Calu3 (cell line): Measurements from ENCODE around the gene ENDOD1. TPM values are rescaled to one million over a fixed set of nuclear protein-coding genes. Genes with fewer than 3 reads are reported as not detected.

Experiments used
- BruUV-seq: library from RNA; stranded (reverse); fragments of 400-500 nt; replicated peaks from 2 replicates; lab custom pipeline; 2021; lab: Mats Ljungman, UMichigan
- CTCF ChIA-PET: fragments of 300-600 bp; sonication (Branson Sonifier 250); formaldehyde crosslinking; loops from one replicate; lab custom pipeline; 2022; ENCODE audit warnings: antibody characterized with exemption; lab: Charles Lee
- DNase-seq: peaks from one replicate; pipeline ENCODE4 v3.0.0; 2022
- H3K27ac Mint-ChIP-seq: one replicate; pipeline ENCODE4 v1.8.0; 2022; ENCODE audit warnings: mixed read lengths; ENCODE audit not compliant: unreplicated experiment
- H3K27me3 Mint-ChIP-seq: one replicate; pipeline ENCODE4 v1.8.0; 2022; ENCODE audit warnings: mixed read lengths; ENCODE audit not compliant: unreplicated experiment
- H3K36me3 Mint-ChIP-seq: one replicate; pipeline ENCODE4 v1.8.0; 2022; ENCODE audit warnings: mild to moderate bottlenecking, moderate library complexity, mixed read lengths; ENCODE audit not compliant: insufficient read depth, unreplicated experiment
- H3K4me1 Mint-ChIP-seq: one replicate; pipeline ENCODE4 v1.8.0; 2022; ENCODE audit warnings: mild to moderate bottlenecking, low read depth, mixed read lengths; ENCODE audit not compliant: unreplicated experiment
- H3K4me3 Mint-ChIP-seq: one replicate; pipeline ENCODE4 v1.8.0; 2022; ENCODE audit warnings: mild to moderate bottlenecking, low read depth, moderate library complexity, mixed read lengths; ENCODE audit not compliant: unreplicated experiment
- H3K9me3 Mint-ChIP-seq: one replicate; pipeline ENCODE4 v1.8.0; 2022; ENCODE audit warnings: low read depth, mixed read lengths; ENCODE audit not compliant: unreplicated experiment
- intact Hi-C: fragments of 100-400 bp; cut with micrococcal nuclease; formaldehyde crosslinking; loops from one replicate; pipeline ENCODE4 v1.10.0; 2022; ENCODE audit not compliant: unreplicated experiment
- total RNA-seq: library from RNA; stranded (reverse); gene quantifications from 2 replicates; pipeline ENCODE4 v1.2.3, GENCODE V29; 2022
- TF ChIP-seq, protein P1 (sequence below): fragments of 200-600 bp; IDR thresholded peaks from one replicate; pipeline ENCODE4 v1.8.0; 2022; ENCODE audit warnings: antibody characterized with exemption; ENCODE audit not compliant: unreplicated experiment

The ENDOD1 gene
- total RNA-seq, 1 experiment from 2014 or later, result 29.4 TPM

DNA sequence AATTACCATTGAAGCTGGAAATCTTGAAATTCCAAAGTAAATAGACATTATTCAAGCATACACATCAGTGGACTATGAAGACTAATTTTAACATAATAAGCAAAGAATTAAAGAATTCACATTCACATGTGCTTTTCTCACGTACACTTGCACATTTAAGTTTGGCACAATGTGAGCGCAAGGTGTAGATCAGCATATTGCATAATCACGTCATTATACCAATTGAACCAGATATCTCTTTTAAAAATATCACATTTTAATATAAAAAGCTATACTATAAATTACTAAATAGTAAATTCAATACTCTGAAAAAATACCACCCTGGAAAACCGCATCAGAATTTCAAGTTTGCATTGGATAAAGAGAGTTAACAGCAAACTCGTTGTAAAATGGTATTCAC lies 80.6 kb downstream of the ENDOD1 start:
- H3K4me1 Mint-ChIP-seq, result no peaks in the 10 kb centered on the region
- CTCF ChIA-PET, result no interaction called here
- H3K27me3 Mint-ChIP-seq, result no peaks in the 10 kb centered on the region
- DNase-seq, result no peak
- no peak overlapping the region for H3K27ac Mint-ChIP-seq
- intact Hi-C loops, result no loop called here
- H3K36me3 Mint-ChIP-seq, result no peaks in the 10 kb centered on the region
- no TSS peak for BruUV-seq
- no peak overlapping the region for H3K4me3 Mint-ChIP-seq
- TF ChIP-seq, protein P1, sequence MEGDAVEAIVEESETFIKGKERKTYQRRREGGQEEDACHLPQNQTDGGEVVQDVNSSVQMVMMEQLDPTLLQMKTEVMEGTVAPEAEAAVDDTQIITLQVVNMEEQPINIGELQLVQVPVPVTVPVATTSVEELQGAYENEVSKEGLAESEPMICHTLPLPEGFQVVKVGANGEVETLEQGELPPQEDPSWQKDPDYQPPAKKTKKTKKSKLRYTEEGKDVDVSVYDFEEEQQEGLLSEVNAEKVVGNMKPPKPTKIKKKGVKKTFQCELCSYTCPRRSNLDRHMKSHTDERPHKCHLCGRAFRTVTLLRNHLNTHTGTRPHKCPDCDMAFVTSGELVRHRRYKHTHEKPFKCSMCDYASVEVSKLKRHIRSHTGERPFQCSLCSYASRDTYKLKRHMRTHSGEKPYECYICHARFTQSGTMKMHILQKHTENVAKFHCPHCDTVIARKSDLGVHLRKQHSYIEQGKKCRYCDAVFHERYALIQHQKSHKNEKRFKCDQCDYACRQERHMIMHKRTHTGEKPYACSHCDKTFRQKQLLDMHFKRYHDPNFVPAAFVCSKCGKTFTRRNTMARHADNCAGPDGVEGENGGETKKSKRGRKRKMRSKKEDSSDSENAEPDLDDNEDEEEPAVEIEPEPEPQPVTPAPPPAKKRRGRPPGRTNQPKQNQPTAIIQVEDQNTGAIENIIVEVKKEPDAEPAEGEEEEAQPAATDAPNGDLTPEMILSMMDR, result no peak
- H3K9me3 Mint-ChIP-seq, result no peaks in the 10 kb centered on the region

GRCh38 chr11:95175818-95176380 lies 86.3 kb downstream of the ENDOD1 start:
- H3K27me3 Mint-ChIP-seq, result no peaks in the 10 kb centered on the region
- no peaks in the 10 kb centered on the region for H3K9me3 Mint-ChIP-seq
- DNase-seq, result no peak
- BruUV-seq, result no TSS peak
- no peak overlapping the region for H3K4me3 Mint-ChIP-seq
- no peak overlapping the region for H3K27ac Mint-ChIP-seq
- H3K36me3 Mint-ChIP-seq, result no peaks in the 10 kb centered on the region
- TF ChIP-seq, protein P1, result no peak
- H3K4me1 Mint-ChIP-seq, result peaks cover 9% of the 10 kb centered on the region
- CTCF ChIA-PET, result no interaction called here
- intact Hi-C loops, result no loop called here

Other genes starting within 250 kb of the ENDOD1 start
- gene CWC15, start 116.3 kb upstream of the ENDOD1 start, total RNA-seq, result 38.8 and 48.6 TPM in 2 replicates
- 0.68 and 1.2 TPM in 2 replicates for gene KDM4D, start 116.1 kb upstream of the ENDOD1 start, total RNA-seq
- not detected in 2 replicates for gene KDM4E, start 64.6 kb upstream of the ENDOD1 start, total RNA-seq
- gene KDM4F, start 40.4 kb upstream of the ENDOD1 start, total RNA-seq, result not detected in 2 replicates
- 27.8 and 33.3 TPM in 2 replicates for gene SRSF8, start 22.9 kb upstream of the ENDOD1 start, total RNA-seq
- gene SESN3, start 141.4 kb downstream of the ENDOD1 start, total RNA-seq, result 5.6 and 6.0 TPM in 2 replicates